Activated CD4-positive, alpha-beta T cell treated with anti-CD3 and anti-CD28 coated beads for 24 hours (primary cell): ENCODE results near the gene UGT1A1.

Experiments used
- DNase-seq, 2 donors: peaks; one replicate each; pipeline ENCODE4 v3.0.0-alpha.2; 2020; ENCODE audit warnings: low read depth in 2 of 2

Gene UGT1A1

DNA sequence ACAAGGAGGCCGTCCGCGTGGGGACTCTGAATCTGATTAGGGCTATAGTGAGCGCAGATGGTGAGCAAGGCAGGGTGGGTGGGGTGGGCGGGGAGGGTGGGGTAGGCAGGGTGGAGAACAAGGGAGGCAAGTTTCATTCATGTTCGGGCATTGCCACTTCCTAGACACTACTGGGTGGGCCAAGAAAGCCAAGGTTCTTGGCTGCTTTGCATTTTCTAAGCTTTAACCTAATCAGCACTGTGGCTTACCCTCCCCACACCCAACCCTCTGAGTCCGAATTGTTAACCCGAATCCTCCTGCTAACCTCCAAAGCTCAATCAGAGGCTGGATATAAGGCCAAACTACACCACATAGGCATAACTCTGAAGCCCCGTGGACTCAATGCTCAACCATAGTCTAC is 36.2 kb downstream of the UGT1A1 start:
- DNase-seq = no peak

DNA sequence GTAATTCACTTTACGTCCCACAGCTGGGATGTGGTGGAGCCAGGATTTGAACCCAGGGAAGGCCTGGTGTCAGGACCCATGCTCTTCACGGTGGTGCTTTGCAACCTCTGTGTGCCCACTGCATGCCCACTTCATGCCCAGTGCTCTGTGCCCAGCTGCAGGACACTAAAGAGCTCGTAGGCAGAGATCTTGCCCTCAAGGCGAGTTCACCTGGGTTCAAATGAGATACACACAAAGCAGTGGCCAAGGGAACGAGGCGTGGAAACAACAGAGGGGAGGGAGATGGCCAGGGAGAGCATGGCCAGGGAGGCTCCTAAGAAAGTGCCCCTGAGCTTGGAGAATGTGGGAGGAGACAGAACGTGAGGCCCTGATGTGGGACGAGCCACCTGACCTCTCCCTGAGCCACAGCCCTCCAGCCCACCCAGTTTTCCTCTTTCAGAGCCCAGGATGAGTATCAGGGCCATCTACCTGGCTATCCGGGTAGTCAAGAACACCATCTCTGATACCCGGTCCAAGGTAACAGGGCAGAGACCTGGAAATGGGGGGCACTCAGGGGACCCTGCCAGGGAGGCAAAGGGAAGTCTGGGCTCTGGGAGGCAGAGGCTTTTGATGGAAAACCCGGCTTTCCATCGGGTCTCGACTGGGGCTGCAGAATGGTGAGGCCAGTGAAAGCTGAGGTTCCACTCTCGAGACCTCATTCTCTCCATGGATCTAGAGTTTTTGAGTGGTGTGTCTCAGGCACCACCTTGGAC is 38.4 kb downstream of the UGT1A1 start:
- DNase-seq = no peak

DNA sequence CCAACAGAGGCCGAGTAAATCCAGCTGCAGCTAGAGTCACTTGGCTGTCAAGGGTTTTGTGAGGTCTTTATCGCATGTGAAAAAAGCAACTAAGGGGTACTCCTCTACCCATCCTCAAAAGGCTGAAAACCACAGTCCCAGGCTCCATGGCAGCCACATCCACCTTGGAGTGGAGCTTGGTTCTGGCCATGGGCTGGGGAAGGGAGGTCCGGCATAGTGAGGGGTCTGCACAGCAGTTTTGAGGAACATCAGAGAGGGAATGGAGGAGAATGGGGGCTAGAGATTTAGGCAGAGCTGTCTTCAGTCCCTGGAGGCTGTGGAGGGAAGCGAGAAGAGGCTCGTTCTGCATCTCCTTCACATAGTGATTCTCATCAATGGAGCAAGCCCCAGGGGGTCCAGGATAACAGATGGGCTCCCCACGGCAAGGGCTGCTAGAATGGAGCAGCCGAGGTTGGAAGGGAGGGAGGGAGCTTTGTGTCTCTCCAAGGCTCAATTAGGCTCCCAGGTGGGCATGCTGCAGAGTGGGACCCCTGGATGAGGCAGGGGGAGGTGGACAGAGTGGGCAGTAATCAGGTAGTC is 39.1 kb downstream of the UGT1A1 start:
- DNase-seq = no peak

DNA sequence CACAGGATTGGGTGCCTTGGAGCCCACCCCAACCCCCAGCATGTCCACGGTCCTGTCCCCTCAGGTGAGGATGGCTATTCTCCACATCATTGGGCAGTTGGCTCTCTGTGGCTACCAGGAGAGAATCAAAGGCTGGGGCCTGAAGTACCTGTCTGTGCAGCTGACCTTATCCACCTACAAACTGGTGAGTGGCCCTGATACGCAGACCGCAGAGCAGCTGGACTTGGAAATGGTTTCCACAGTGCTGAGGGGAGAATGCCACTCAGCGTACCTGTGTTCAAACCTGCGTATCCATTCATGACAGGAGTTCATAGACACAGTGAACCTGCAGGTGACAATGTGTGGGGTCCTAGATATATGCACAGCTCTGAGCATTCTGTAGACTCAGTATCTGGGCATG is 39.6 kb downstream of the UGT1A1 start:
- DNase-seq = no peak

DNA sequence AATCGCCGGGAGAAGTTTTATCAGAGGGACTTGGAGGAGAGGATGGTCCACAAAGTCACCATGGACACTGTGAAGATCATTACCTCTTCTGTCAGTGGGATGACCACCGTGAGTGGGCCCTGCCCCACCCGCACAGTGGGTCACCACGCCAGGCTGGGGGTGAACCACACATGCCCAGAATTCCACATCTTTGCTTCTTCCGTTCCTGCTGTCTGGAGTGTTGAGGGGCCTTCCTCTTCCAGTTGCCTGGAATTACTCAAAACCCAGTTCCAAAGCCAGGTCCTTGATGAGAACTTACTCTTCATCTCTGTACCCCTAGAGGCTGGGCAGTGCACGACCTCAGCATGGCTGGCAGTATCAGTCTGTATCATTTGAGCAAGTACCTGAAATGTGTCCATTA is 40.1 kb downstream of the UGT1A1 start:
- DNase-seq = no peak

DNA sequence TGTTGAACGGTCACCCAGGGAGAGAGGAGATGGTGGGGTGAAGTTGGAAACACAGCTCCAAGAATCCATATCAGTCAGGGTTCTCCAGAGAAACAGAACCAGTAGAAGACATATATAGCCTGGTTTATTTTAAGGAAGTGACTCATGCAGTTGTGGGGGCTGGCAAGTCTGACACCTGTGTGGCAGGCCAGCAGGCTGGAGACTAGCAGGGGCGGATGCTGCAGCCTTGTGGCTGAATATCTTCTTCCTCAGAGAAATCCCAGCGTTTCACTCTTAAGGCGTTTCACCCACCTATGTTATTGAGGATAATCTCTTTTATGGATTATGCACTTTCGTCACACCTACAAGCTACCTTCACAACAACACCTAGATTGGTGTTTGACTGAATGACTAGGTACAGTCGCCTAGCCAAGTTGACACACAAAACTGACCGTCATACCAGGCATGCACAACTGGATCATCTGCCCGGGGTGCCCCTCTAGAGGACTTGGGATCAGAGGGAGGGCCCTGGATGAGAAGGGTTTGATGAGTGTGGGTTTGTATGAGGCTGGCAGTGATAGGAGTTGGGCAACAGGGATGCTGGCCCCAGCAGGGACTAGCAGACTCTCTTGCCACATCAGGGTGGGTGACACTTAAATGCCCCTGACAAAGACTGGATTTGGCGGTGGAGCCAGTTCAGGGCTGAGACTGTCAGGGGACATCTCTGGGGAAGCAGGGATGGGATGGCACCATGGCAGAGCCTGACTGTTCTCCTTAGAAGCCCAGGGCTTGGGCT is 41.5 kb downstream of the UGT1A1 start:
- no peak for DNase-seq

DNA sequence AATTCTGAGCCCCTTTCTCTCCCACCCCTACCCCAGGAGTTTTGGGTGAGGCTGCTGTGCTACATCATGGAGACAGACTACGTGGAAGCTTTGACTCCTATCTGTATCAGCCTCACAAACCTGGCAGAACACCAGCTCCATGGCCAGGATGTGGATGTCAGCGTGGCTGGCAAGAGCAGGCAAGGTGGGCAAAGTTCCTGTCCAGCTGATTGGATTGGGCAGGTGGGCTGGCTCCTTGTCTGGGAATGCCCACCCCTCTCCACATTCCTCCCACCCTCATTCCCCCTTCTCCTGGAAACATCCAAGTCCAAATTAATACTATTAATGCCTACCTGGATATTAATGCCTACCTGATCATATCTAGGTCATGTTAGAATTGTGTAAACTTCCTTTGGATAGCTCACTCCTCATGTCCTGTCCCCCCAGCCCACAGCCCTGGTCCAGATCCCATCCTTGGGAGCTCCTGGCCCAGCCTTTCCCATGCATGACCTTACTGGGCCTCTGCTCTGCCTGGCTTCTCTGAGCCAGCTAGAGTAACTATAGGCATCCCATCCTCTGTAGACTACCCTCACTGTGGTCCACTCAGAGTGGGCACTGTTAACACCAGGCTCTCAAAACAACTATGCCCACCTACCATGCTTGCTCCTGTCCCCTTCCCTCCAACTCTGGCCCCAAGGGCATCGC is 42.2 kb downstream of the UGT1A1 start:
- DNase-seq = no peak

DNA sequence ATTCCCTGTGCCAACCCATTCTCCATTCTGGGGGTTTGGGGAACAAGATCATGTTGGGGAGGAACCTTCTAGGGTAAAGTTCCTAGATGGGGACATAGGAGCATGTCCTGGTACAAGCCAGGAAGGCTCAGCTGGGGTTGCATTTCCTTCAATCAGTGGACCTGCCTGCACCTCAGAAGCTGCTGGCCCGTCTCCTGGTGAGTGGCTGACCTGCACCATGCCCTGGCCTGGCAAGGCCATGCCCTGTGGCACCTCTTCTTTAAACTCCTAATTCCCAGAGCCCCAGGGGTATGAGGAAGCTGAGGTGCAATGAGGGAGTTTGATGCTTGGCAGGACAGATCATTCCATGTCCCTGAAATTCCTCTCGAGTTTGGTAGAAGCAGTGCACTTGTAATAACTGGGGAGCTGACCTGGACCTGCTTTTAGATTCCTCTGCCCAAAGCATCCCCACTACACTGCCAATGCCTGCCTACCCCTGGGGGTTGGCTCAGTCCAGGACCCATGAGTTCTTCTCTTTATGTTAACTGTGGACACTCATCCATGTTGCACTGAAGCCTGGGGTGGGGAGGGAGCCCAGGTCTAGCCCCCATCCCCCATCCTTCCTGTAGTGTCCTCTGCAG is 43.3 kb downstream of the UGT1A1 start:
- DNase-seq = no peak

DNA sequence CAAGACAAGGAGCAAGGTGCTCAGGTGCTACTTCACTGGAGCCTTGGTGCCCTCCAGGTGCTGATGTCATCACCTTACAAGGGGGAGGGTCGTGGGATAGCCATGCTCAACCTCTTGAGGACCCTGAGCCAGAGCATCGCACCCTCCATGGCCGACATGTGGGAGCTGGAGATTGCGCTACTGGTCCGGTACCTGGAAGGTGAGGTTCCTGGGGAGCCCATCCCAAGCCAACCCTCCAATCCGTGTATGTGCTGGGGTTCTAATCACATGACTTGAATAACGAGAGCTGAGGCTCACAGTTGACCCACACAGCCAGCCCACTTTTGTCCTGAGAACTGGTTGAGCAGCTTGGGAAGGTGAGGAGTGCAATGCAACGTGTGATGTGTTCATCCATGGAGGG is 43.9 kb downstream of the UGT1A1 start:
- DNase-seq = no peak

DNA sequence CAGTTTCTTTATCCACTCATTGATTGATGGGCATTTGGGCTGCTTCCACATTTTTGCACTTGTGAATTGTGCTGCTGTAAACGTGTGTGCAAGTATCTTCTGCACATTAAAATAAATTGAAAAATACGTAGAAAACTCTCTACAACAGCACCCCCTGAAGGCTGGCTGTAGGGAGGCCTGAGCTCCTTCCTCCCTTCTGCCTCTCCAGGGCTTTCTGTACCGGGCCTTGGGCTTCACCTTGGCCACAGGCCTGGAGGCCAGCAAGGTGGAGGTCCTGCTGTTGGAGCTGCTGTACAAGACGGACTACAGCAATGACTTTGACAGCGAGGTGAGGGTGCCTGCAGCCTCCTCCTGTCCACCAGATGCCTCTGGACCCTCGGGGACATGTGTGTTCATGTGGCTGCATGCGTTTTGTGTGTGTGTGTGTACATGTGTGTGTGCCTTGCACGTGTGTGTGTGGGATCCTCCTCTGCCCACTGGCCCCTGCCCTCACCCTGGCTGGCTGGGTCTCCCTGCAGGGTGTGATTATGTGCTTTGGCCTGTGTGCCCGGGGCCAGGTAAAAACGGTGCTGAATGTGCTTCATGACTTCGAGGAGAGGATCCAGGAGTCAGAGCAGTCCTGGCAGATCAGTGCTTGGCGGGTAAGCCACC is 47.3 kb downstream of the UGT1A1 start:
- no peak for DNase-seq

DNA sequence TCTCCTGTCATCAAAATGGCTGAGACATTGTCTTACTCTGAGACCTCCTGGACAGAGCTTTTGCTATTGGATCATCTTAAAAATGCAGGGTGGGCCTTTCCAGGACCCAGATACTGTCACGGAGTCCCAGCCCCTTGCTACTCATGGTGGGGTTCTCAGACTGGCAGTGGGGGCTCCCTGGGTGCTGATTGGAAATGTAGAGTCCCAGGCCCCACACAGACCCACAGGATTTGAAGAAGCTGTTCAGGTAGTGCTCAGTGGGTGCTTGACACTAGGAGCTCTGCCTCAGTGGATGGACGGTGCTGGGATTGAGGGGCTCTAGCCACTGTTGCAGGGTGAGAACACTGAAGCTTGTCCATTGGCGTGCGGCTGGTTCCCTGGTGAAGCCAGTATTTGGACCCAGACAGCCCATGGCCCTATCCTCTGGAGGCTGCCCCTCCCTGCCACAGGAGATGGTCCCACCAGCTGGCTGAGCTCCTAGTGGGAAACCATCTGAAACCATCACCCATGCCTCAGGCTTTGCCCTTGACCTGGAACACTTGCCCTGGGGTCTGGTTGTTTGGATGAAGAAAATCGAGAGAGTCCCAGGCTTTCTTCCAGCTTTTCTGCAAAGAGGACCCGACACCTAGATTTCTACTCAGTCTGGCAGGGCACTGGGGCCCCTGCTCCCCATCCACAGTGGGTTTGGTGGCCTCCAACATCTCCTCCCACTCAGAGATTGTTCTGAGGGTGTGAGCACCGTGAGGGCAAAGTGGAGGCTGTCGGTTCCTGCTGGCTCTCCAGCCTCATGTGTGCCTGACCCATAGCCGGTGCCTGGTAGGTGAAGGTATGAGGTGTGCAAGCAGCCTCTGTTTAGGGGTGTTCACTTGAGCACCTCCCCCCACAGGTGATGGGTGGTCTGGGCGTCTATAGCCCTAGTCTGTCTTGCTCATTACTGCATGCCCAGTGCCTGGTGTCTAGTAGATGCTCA is 48.2 kb downstream of the UGT1A1 start:
- no peak for DNase-seq

DNA sequence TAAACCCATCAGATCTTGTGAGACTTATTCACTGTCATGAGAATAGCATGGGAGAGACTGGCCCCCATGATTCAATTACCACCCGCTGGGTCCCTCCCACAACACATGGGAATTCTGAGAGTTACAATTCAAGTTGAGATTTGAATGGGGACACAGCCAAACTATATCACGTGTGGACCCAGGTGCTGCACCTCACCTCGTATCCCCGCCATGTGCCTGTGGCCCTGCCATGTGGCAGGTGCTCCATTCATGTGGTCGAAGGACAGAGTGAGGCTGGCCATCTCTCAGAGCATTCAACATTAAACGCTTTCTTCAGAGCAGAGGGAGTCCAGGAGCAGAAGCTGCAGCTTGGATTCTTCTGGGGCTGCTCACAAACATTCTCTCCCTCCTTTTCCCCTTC is 50.3 kb downstream of the UGT1A1 start:
- DNase-seq = no peak

DNA sequence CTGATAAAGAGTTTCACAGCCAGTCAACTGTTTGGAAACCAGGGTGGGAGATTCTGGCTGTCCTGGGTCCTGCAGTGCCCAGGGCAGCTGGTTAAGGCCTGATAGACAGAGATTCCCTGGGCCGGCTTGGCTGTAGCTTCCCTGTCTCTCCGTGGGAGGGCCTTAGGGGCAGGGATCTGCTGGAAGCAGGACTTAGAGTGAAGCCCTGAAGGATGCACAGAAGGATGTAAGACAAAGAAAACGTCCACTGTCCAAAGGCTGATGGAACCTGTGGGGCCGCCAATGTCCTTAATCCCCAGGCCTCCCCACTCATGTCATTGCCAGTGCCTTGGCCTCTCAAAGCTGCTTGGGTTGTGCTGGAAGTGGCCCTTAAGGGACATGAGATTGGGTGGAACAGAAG is 51.0 kb downstream of the UGT1A1 start:
- DNase-seq = no peak

DNA sequence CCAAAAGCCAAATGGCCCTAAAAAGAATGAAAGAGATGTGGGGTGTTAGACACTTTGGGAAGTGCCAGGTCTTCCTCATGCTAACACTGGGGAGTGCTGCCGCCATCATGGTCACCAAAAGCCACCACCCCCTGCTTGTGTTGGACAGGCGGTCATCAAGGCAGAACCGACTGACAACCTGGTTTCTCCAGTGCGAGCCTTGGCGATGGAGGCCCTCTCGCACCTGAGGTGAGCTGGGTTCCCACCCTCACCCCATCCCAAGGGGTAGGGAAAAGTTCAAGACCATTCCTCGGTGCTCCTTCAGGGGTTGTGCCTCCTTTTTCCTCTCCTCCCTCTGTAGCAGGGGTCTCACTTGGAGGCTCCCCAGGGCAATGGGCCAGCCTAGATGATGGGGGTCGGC is 51.7 kb downstream of the UGT1A1 start:
- no peak for DNase-seq

DNA sequence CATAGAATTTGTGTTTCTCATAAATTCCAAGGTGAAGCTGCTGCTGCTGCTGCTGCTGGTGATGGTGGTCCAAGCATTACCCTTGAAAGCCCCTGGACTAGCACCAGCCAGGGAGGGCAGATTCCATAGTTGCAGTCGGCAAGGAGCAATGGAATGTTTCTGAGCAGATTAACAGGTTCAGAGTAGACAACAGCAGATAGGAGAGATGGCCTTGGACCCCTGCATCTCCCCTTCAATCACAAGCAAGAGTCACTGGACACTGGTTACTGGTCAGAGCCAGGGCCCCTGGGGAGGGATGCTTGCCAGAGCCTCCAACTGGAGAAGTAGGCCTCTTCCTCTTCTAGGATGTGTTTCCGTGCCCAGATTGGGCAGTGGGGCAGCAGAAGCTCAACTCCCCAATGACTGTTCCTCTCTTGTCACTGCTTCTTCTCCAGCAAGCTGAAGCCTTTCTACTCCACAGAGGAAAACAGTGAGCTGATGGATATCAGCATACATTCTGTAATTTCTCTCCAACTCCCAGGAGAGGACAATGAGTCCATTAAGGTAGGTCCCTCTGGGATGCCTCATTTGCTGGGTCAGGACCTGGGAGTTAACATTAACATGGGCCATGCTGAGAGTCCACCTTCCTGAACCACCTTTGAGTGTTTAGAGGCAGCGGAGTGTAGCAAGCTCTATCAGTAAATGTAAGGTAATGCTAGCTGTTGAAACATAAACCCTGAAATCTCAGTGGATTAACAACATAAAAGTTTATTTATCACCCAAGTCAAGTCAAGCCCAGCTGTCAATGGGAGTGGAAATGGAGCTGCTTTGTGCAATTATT is 53.4 kb downstream of the UGT1A1 start:
- no peak for DNase-seq

DNA sequence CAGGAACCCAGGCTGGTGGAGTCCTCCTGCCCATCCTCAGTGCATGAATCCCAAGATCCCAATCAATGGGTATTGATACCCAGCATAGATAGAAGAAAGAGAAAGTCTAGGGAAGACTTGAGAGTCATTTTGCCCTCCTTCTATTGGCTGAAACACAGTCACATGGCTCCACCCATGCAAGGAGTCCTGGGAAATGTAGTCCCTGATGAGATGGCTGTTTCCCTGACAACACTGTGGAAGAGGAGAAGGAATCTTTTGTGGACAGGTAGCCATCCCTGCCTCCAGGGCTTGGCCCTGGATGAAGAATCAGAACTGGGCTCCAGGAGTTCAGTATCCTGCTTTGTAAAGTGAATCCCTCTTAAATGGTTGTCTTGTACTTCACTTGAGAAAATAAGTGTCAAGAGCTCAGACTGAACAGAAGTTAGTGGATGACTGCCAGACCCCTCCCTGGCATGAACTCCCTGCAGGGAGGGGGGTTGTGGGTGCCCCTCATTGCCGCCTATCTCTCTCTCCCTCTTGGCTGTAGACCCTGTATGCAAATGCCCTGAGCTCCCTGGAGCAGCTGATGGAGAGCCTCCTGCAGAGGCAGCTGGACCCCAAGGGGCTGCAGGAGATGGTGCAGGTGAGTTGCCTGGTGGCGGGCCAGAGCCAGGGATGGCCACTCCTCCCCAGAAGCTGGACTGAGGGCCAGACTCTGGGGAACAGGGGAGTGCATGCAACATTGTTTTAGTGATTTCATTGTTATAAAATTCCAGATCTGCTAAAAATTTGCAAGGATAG is 54.2 kb downstream of the UGT1A1 start:
- DNase-seq = no peak

DNA sequence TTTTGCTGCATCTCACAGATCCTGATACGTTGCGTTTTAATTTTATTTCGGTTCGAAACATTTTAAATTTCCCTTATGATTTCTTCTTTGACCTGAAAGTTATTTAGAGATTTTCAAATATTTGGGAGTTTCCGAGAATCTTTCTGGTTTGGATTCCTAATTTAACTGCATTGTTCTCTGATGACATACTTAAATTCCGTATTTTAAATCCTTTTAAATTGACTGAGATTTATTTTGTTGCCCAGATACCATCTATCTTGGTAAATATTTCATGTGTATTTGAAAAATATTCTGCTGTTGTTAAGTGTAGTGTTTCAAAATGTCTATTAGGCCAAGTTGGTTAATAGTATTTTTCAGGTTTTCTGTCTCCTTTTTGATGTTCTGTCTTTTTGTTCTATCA is 55.8 kb downstream of the UGT1A1 start:
- no peak for DNase-seq

DNA sequence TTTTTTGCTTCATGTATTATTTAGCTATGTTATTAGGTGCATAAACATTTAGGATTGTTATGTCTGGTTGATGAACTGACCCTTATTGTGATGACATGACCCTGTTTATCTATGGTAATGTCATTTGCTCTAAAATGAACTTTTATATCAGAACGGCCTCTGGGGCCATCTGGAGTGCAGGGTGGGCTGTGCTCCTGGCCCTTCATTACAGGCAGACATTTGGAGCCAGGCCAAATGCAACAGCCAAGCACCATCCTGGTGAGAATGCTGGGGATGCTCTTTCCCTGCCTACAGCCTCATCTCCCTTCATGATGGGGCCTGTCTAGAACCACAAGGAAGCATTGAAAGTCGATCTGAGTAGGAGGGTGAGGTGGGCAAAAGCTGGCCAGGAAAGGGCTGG is 56.3 kb downstream of the UGT1A1 start:
- no peak for DNase-seq

DNA sequence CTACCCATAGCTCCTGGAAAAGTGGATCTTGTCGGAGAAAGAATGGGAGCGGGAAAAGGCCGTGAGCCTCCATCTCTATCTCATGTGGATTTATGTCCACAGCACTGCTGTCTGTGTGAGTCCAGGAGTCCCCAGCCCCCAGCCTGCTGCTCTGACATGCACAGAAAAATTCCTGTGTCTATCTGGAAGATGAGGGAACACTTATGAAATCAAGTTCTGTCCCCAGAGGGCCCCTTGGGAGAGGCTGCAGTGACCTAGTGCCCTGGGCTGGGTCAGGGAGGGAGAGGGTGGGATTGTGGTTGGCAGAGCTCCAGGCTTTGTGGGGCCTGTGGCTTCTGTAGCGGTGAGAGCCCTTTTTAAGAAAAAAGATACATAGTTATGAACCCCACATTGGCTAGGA is 56.7 kb downstream of the UGT1A1 start:
- no peak for DNase-seq
